ENCODE results near the gene BLVRB. TPM values are rescaled to one million over a fixed set of nuclear protein-coding genes. Genes with fewer than 3 reads are reported as not detected.
A peak's percentile ranks its signal among the peaks of the same experiment; 100 is the strongest.
"Not testable (repeated sequence)": the region's sequence is repeated elsewhere in the genome, so short reads cannot be mapped to it uniquely, and the experiment has no call there.

BLVRB gene
- total RNA-seq, 1 donor from 2014 or later, result 141 TPM

DNA sequence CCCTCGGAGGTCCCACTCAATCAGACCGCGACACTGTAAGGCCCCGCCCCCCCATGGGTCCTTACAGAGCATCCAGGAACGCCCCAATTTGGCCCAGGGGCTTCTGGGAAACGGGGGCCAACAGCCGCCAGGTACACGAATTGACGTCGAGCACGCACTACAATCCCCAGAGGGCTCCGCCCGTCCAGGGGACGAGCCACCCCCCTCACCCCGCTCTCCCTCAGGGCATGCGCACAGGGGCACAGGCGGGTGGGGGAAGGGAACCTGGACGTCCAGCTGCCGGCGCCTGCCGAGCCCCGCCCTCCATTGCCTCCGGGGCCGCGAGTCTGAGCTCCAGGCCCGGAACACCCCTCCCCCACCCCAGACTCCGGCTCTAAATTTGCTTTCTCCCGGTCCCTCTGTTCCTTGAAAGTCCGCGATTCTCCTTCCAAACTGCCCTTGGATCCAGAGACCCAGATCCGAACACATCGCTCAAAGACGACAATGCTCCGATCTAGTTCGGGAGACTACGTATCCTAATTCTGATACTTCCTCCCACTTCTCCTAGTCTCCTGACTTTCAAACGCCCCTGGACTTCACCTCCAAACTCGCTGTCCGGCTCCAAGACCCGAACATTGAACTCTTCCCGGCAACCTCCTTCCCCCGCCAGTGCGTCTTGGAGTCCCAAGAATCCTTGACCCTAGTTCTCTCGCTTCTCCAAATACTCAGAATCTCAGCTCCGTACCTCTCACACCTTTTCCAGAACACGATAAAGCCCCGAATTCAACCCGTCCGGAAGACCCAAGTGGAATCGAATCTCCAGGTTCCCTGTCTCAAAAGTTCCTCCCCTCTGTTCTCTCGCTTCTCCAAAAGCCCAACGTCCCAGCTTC is 22.2 kb downstream of the BLVRB start:
- no peaks in the 10 kb centered on the region for H3K27me3 ChIP-seq (ENCODE audit: control insufficient read depth in 3 of 3, insufficient read depth in 3 of 3, low read length in 3 of 3)
- peak overlapping the region; percentile 92 to 100 (median 98) for H3K4me3 ChIP-seq (ENCODE audit: low read length in 3 of 3)
- peaks cover 19 to 29% (median 20%) of the 10 kb centered on the region in 3 donors for H3K4me1 ChIP-seq (ENCODE audit: control insufficient read depth in 3 of 3, insufficient read depth in 3 of 3, low read length in 3 of 3)
- H3K27ac ChIP-seq (ENCODE audit: low read depth, low read length), result peak overlapping the region; percentile 99
- H3K36me3 ChIP-seq (ENCODE audit: control insufficient read depth in 3 of 3, insufficient read depth in 3 of 3, low read length in 3 of 3), result peaks cover 27 to 28% (median 27%) of the 10 kb centered on the region in 3 donors
- peak overlapping the region; percentile 96 to 100 (median 98) for H3K9ac ChIP-seq (ENCODE audit: low read depth in 1 of 3, low read length in 3 of 3)
- no peaks in the 10 kb centered on the region for H3K9me3 ChIP-seq (ENCODE audit: control insufficient read depth in 3 of 3, low read length in 3 of 3)

DNA sequence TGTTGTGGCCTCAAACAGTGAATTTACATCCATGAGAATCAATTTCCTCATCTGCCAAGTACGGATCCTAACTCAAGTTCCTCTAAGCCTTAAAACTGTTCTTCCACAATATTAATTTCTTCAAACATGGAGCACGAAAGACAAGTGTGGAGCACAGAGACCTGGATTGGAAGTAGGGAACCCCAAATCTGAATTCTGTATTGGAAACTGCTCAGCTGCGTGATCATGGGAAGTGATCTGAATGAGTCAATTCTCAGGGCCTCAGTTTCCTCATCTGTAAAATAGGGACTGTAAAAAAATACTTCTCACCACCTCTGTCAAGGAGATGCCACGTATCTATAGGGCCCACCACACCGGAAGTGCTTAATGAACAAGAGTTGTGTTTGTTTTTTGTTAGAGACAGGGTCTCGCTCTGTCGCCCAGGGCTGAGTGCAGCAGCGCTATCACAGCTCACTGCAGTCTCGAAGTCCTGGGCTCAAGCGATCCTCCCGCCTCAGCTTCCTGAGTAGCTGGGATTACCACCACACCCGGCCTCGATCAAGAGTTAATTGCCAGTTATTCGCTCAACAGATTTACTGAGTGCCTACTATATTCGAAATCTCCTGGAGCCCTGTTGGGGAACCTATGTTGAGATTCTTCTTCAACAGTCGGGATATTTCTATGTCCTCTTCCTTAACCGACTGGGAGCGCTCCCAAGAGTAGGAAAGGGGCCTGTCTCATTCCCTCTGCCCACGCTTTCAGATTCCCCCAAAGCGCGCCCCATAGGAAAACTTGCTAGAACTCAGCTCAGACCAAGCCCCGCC is 23.0 kb downstream of the BLVRB start:
- no peaks in the 10 kb centered on the region for H3K9me3 ChIP-seq (ENCODE audit: control insufficient read depth in 3 of 3, low read length in 3 of 3)
- H3K27me3 ChIP-seq (ENCODE audit: control insufficient read depth in 3 of 3, insufficient read depth in 3 of 3, low read length in 3 of 3), result no peaks in the 10 kb centered on the region
- peaks cover 19 to 29% (median 20%) of the 10 kb centered on the region in 3 donors for H3K4me1 ChIP-seq (ENCODE audit: control insufficient read depth in 3 of 3, insufficient read depth in 3 of 3, low read length in 3 of 3)
- H3K36me3 ChIP-seq (ENCODE audit: control insufficient read depth in 3 of 3, insufficient read depth in 3 of 3, low read length in 3 of 3), result peaks cover 19 to 23% (median 20%) of the 10 kb centered on the region in 3 donors
- peak overlapping the region; percentile 45 to 82 (median 81) for H3K9ac ChIP-seq (ENCODE audit: low read depth in 1 of 3, low read length in 3 of 3)
- H3K4me3 ChIP-seq (ENCODE audit: low read length in 3 of 3), result peak overlapping the region; percentile 65 to 81 (median 71)
- peak overlapping the region; percentile 99 for H3K27ac ChIP-seq (ENCODE audit: low read depth, low read length)

DNA sequence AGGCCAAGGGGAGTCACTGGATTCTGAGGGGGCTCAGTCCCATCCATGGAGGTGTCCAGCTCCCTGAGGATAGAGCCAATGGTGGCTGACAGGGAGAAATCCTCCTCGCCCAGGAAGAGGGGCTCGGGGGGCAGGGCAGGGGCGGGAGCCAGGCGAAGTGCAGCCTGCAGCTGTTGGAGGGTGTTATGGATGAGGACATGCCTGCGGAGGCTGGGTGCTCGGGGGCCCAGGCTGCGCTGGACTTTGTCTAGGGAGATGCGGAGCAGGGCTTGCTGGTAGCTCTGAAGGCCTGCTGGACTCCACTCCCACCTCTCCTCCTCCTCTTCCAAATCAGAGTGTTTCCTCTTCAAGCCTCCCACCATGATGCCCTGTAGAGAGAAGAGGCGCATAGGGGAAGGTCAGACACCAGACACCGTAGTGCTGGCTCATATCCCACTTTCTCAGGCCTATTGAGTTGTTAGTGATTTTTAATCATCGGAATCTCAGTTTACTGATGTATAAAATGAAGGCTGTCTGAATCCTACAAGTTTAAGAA is 23.8 kb downstream of the BLVRB start:
- Histone ChIP-seq H3K36me3 (ENCODE audit: control insufficient read depth in 3 of 3, insufficient read depth in 3 of 3, low read length in 3 of 3) (peaks cover 17 to 22% (median 19%) of the 10 kb centered on the region in 3 donors), H3K9ac (ENCODE audit: low read depth in 1 of 3, low read length in 3 of 3) (peak overlapping the region in 2 of 3 donors; percentile 81 to 82), H3K27me3 (ENCODE audit: control insufficient read depth in 3 of 3, insufficient read depth in 3 of 3, low read length in 3 of 3) (no peaks in the 10 kb centered on the region), H3K4me3 (ENCODE audit: low read length in 3 of 3) (peak overlapping the region in 1 of 3 donors; percentile 71), H3K9me3 (ENCODE audit: control insufficient read depth in 3 of 3, low read length in 3 of 3) (no peaks in the 10 kb centered on the region), H3K27ac (ENCODE audit: low read depth, low read length) (peak overlapping the region; percentile 99), H3K4me1 (ENCODE audit: control insufficient read depth in 3 of 3, insufficient read depth in 3 of 3, low read length in 3 of 3) (peaks cover 19 to 29% (median 20%) of the 10 kb centered on the region in 3 donors)

DNA sequence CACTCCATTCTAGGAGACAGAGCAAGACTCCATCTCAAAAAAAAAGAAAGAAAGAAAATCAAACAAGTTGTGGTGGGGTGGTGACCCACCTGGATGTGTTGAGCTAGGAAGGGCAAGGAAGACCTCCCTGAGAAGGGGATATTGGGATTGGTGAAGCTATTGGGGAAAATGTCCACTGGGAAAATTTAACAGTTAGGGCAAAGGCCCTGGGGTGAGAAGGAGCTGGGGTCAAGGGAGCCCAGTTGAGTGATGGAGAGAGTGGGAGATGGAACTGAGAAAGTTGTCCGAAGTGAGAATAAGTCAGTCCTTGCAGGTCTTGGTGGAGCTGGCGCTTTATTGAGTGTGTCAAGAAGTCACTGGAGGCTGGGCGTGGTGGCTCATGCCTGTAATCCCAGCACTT is 27.3 kb downstream of the BLVRB start:
- Histone ChIP-seq H3K36me3 (ENCODE audit: control insufficient read depth in 3 of 3, insufficient read depth in 3 of 3, low read length in 3 of 3) (peaks cover 16 to 22% (median 19%) of the 10 kb centered on the region in 3 donors), H3K9ac (ENCODE audit: low read depth in 1 of 3, low read length in 3 of 3) (no peak overlapping the region), H3K27ac (ENCODE audit: low read depth, low read length) (no peak overlapping the region), H3K9me3 (ENCODE audit: control insufficient read depth in 3 of 3, low read length in 3 of 3) (no peaks in the 10 kb centered on the region), H3K27me3 (ENCODE audit: control insufficient read depth in 3 of 3, insufficient read depth in 3 of 3, low read length in 3 of 3) (no peaks in the 10 kb centered on the region), H3K4me1 (ENCODE audit: control insufficient read depth in 3 of 3, insufficient read depth in 3 of 3, low read length in 3 of 3) (peaks cover 19 to 33% (median 20%) of the 10 kb centered on the region in 3 donors), H3K4me3 (ENCODE audit: low read length in 3 of 3) (no peak overlapping the region)

DNA sequence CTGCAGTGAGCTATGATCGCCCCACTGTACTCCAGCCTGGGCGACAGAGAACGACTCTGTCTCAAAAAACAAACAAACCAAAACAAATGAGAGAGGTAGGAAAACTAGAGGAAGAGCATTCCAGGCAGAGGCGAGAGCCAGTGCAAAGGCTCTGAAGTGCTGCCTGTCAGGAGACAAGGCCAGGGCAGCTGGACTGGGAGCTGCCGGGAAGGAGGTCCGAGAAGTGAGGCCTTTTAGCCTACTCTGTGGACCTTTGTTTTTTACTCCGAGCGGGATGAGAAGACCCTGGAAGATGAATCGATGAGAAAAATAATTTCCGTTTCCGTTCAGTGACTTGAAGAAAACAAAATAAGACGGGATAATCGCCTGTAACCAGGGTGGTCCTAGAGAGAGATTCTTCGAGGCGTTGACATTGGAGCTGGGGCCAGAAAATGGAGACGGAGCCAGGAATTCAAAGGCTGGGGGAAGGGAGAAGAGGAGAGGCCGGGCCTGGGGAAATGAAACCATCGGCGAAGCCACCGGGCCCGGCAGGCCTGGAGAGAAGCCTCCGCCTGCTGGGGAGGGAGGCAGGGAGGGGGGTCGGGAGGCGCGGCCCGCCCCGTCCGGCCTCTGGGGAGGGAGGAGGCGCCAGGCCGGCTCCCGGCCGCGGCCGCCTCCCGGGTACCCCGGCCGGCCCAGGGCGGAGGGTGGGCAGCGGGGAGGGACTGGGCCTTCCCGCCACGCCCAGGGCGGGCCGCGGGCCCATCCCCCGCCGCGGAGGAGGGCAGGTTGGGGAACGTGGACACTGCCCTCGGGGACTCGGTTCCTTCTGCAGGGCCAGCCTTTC is 31.9 kb downstream of the BLVRB start:
- no peaks in the 10 kb centered on the region for H3K9me3 ChIP-seq (ENCODE audit: control insufficient read depth in 3 of 3, low read length in 3 of 3)
- H3K4me3 ChIP-seq (ENCODE audit: low read length in 3 of 3), result peak overlapping the region; percentile 80 to 84 (median 83)
- peaks cover 10 to 14% (median 11%) of the 10 kb centered on the region in 3 donors for H3K4me1 ChIP-seq (ENCODE audit: control insufficient read depth in 3 of 3, insufficient read depth in 3 of 3, low read length in 3 of 3)
- peak overlapping the region; percentile 94 for H3K27ac ChIP-seq (ENCODE audit: low read depth, low read length)
- no peaks in the 10 kb centered on the region for H3K27me3 ChIP-seq (ENCODE audit: control insufficient read depth in 3 of 3, insufficient read depth in 3 of 3, low read length in 3 of 3)
- H3K9ac ChIP-seq (ENCODE audit: low read depth in 1 of 3, low read length in 3 of 3), result peak overlapping the region; percentile 86 to 99 (median 90)
- H3K36me3 ChIP-seq (ENCODE audit: control insufficient read depth in 3 of 3, insufficient read depth in 3 of 3, low read length in 3 of 3), result no peaks in the 10 kb centered on the region

DNA sequence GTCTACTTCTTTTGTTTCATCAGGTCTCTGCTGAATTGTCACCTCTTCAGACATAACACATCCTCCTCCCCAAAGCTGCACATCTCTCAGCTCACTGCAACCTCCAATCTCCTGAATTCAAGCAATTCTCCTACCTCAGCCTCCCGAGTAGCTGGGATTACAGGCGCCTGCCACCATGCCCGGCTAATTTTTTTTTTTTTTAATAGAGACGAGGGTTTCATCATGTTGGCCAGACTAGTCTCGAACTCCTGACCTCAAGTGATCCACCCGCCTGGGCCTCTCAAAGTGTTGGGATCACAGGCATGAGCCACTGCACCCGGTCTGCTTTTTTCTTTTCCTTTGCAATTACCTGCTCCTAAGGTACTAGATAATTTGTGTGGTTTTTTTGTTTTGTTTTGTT is 32.8 kb downstream of the BLVRB start:
- not testable (repeated sequence) for H3K9me3 ChIP-seq (ENCODE audit: control insufficient read depth in 3 of 3, low read length in 3 of 3); H3K27me3 ChIP-seq (ENCODE audit: control insufficient read depth in 3 of 3, insufficient read depth in 3 of 3, low read length in 3 of 3); H3K36me3 ChIP-seq (ENCODE audit: control insufficient read depth in 3 of 3, insufficient read depth in 3 of 3, low read length in 3 of 3)
- Histone ChIP-seq H3K27ac (ENCODE audit: low read depth, low read length) (peak overlapping the region; percentile 94), H3K4me1 (ENCODE audit: control insufficient read depth in 3 of 3, insufficient read depth in 3 of 3, low read length in 3 of 3) (peaks cover 10 to 14% (median 11%) of the 10 kb centered on the region in 3 donors), H3K4me3 (ENCODE audit: low read length in 3 of 3) (peak overlapping the region; percentile 80 to 84 (median 83)), H3K9ac (ENCODE audit: low read depth in 1 of 3, low read length in 3 of 3) (peak overlapping the region; percentile 86 to 99 (median 90))

DNA sequence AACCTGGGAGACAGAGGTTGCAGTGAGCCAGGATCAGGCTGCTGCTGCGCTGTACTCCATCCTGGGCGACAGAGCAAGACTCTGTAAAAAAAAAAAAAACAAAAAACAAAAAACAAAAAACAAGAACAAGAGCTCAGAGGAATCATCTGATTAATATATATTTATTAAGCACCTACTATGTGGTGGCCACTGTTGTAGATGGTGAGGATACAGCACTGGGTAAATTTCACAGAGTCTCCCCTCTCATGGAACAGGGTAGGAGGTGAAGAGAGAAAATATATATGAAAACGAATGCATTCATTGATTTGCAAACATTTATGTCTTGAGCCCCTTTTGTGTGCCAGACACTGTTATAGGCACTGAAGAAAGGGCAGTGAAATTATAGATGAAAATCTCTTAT is 33.8 kb downstream of the BLVRB start:
- Histone ChIP-seq H3K4me3 (ENCODE audit: low read length in 3 of 3) (no peak overlapping the region), H3K27ac (ENCODE audit: low read depth, low read length) (no peak overlapping the region)

DNA sequence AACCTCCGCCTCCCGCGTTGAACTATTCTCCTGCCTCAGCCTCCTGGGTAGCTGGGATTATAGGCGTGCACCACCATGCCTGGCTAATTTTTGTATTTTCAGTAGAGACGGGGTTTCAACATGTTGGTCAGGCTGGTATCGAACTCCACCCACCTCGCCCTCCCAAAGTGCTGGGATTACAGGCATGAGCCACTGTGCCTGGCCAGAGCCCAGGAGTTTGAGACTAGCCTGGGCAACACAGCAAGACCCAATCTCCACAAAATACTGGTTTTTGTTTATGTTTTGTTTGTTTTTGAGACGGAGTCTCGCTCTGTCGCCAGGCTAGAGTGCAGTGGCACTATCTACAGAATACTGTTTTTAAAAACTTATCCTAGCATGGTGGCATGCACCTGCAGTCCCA is 35.3 kb downstream of the BLVRB start:
- H3K4me1 ChIP-seq (ENCODE audit: control insufficient read depth in 3 of 3, insufficient read depth in 3 of 3, low read length in 3 of 3), result peaks cover 10 to 16% (median 16%) of the 10 kb centered on the region in 3 donors
- not testable (repeated sequence) for H3K9me3 ChIP-seq (ENCODE audit: control insufficient read depth in 3 of 3, low read length in 3 of 3); H3K36me3 ChIP-seq (ENCODE audit: control insufficient read depth in 3 of 3, insufficient read depth in 3 of 3, low read length in 3 of 3); H3K27ac ChIP-seq (ENCODE audit: low read depth, low read length); H3K27me3 ChIP-seq (ENCODE audit: control insufficient read depth in 3 of 3, insufficient read depth in 3 of 3, low read length in 3 of 3); H3K4me3 ChIP-seq (ENCODE audit: low read length in 3 of 3); H3K9ac ChIP-seq (ENCODE audit: low read depth in 1 of 3, low read length in 3 of 3)

More for the DNA sequence above, 33.8 kb downstream of the BLVRB start:
- Histone ChIP-seq H3K4me1 (ENCODE audit: control insufficient read depth in 3 of 3, insufficient read depth in 3 of 3, low read length in 3 of 3) (peaks cover 10 to 14% (median 11%) of the 10 kb centered on the region in 3 donors), H3K27me3 (ENCODE audit: control insufficient read depth in 3 of 3, insufficient read depth in 3 of 3, low read length in 3 of 3) (no peaks in the 10 kb centered on the region), H3K9ac (ENCODE audit: low read depth in 1 of 3, low read length in 3 of 3) (no peak overlapping the region), H3K9me3 (ENCODE audit: control insufficient read depth in 3 of 3, low read length in 3 of 3) (no peaks in the 10 kb centered on the region), H3K36me3 (ENCODE audit: control insufficient read depth in 3 of 3, insufficient read depth in 3 of 3, low read length in 3 of 3) (no peaks in the 10 kb centered on the region)

DNA sequence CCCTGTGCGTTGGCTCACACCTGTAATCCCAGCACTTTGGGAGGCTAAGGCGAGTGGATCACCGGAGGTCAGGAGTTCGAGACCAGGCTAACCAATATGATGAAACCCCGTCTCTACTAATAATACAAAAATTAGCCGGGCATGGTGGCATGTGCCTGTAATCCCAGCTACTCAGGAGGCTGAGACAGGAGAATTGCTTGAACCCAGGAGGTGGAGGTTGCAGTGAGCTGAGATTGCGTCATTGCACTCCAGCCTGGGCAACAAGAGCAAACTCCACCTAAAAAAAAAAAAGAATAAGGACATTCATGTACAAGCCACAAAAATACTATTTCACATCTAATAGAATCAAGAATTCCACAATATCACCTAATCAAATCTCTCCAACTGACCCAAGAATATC is 37.3 kb downstream of the BLVRB start:
- peaks cover 13 to 22% (median 18%) of the 10 kb centered on the region in 3 donors for H3K4me1 ChIP-seq (ENCODE audit: control insufficient read depth in 3 of 3, insufficient read depth in 3 of 3, low read length in 3 of 3)
- not testable (repeated sequence) for H3K9me3 ChIP-seq (ENCODE audit: control insufficient read depth in 3 of 3, low read length in 3 of 3); H3K9ac ChIP-seq (ENCODE audit: low read depth in 1 of 3, low read length in 3 of 3); H3K27me3 ChIP-seq (ENCODE audit: control insufficient read depth in 3 of 3, insufficient read depth in 3 of 3, low read length in 3 of 3); H3K4me3 ChIP-seq (ENCODE audit: low read length in 3 of 3); H3K27ac ChIP-seq (ENCODE audit: low read depth, low read length); H3K36me3 ChIP-seq (ENCODE audit: control insufficient read depth in 3 of 3, insufficient read depth in 3 of 3, low read length in 3 of 3)

Data from skeletal muscle tissue (tissue), 4 donors.